ENCODE results near the gene OR5H1.
"Not testable (repeated sequence)": the region's sequence is repeated elsewhere in the genome, so short reads cannot be mapped to it uniquely, and the experiment has no call there.

OR5H1 gene

GRCh38 chr3:98130421-98130820 lies at the start of gene OR5H1:
Gene OR5H1, plus strand, starts transcription at chr3:98130721. Its CDS starts 1,977 bp downstream, at chr3:98132698.
- DNase-seq (ENCODE audit: low read depth) = no peak

- no peak for DNase-seq (ENCODE audit: low read depth)
Observed at GRCh38 chr3:98086873-98087272, 43.6 kb upstream of the OR5H1 start, which contains the start of gene OR5AC2. Gene OR5AC2, plus strand, starts transcription at chr3:98087173. Its CDS starts 0 bp downstream, at chr3:98087173.

GRCh38 chr3:98095882-98096281 lies 34.6 kb upstream of the OR5H1 start:
- DNase-seq (ENCODE audit: low read depth) = no peak

GRCh38 chr3:98099848-98100247 lies 30.7 kb upstream of the OR5H1 start:
- no peak for DNase-seq (ENCODE audit: low read depth)

DNA sequence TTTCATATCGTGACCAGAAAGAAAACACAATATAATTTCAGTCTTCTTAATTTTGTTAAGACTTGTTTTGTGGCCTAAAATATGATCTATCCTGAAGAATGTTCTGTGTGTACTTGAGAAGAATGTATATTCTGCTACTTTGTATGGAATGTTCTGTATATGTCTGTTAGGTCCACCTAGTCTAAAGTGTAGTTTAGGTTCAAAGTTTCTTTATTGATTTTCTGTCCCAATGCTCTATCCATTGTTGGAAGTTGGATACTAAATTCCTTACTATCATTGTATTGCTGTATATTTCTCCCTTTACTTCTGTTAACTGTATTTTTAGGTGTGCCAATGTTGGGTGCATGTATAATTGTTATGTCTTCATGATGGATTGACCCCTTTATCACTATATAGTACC lies 22.4 kb upstream of the OR5H1 start:
- no peak for DNase-seq (ENCODE audit: low read depth)

GRCh38 chr3:98109807-98110549 lies 20.5 kb upstream of the OR5H1 start:
- DNase-seq (ENCODE audit: low read depth) = no peak

DNA sequence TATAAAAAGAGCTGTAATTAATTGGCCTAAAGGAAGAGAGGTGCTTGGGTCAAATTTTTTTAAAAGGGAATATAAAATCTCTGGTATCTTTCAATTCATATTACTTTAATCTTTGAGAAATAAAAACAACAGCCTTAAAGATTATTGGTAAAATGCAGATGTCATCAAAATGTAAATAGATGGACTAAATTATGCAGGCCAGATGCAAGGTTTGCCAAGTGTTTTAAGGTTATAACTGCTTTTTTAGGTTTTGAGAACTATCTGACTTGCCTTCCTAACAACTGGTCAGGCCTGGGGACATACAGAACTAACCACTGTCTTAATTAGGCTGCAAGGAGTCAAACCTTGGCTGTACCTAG lies 20.0 kb upstream of the OR5H1 start:
- no peak for DNase-seq (ENCODE audit: low read depth)

DNA sequence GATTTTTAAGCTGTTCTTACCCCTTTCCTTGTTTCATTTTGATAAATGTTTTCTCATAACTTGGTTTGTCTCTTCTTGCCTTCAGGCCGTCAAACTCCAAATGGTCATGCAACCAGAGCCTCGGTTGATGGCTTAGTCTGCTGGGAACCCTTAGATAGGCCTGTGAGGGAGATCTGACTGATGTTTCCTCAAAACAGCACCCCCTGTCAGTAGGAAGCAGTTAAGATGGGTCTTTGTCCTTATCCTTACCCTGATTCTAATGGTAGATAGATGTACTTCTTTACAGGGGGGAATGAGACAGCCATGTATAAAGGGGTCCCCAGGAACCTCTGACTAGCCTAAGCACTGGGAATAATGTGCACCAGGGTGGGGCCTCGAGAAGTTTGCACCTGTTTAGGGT lies 16.3 kb upstream of the OR5H1 start:
- DNase-seq (ENCODE audit: low read depth) = no peak

GRCh38 chr3:98115717-98116116 lies 14.8 kb upstream of the OR5H1 start:
- no peak for DNase-seq (ENCODE audit: low read depth)

- no peak for DNase-seq (ENCODE audit: low read depth)
Observed at GRCh38 chr3:98136631-98137030, 6.1 kb downstream of the OR5H1 start.

GRCh38 chr3:98137826-98138557 lies 7.5 kb downstream of the OR5H1 start:
- DNase-seq (ENCODE audit: low read depth) = not testable (repeated sequence)

DNA sequence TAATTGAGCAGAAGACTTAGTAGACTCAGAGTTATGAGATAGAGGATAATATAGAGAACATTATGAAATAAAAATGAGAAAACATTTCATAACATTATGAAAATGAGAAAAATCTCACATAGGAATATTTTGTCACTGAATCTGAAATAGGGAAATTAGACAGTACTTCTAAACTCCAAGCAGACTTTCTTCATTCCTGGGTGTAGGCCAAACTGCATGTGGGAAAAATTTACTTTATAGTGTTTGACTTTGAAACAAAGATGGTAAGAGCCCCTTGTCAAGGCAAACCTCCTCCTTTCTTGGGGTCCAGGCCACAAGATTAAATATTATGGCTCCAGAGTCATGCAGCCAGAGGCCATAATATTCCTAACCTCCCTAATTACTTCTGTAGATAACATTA lies 10.0 kb downstream of the OR5H1 start:
- no peak for DNase-seq (ENCODE audit: low read depth)

DNA sequence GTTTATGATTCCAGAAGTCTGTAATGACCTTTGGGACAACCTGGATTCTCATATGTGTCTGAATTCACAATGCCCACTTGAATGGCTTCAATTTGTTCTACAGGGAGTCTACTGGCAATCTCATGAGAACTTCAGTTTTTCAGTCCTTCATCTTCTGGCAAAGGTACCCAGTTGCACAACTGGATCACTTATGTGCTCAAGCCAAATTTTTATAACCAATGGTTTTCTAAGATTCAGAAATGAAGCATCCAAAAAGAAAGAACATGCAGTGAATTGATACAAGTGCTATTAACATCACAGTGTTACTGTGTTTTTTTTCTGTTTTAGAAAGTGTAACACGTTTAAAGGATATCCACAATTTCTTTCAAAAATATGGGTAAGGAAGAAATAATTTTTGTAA lies 16.7 kb downstream of the OR5H1 start, which contains the start of gene OR5H14:
Gene OR5H14 (plus strand): TSS at position 301 of the 400 bp plus-strand sequence. CDS start 1,907 bp downstream, outside the sequence.
- no peak for DNase-seq (ENCODE audit: low read depth)

- DNase-seq (ENCODE audit: low read depth) = no peak
Observed at GRCh38 chr3:98148751-98149150, 18.2 kb downstream of the OR5H1 start.

- DNase-seq (ENCODE audit: low read depth) = not testable (repeated sequence)
Observed at GRCh38 chr3:98149456-98149855, 18.9 kb downstream of the OR5H1 start.

DNA sequence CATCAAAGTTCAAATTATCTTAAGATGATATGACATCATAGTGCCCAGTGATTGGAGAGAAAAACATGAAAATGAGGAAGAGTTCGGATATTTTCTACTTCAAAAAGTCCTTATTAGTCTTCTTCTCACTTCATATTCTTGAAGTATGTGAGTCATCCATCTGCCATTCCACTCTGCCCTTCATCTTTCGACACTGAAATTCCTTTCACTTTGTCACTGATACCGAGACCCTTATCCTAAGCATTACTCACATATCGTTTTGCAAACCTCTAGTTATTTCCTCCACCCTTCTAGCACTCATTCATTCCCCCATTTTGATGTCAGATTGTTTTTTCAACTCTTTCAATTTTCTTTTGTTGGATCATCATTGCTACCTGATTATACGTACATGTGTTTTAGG lies 20.7 kb downstream of the OR5H1 start:
- DNase-seq (ENCODE audit: low read depth) = no peak

DNA sequence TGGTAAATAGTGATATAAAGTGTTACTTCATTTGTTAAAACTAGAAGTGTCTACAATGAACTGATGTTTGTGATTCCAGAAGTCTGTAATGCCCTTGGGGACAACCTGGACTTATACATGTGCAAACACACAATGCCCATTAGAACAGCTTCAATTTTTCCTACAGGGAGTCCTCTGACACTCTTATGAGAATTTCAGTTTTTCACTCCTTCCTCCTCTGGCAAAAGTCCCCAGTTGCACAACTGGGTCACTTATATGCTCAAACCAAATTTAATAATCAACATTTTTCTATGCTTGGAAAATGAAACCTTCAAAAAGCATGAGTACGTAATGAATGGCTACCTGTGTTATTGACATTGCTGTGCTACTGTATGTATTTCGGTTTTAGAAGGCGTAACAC lies 35.9 kb downstream of the OR5H1 start, which contains the start of gene OR5H15:
Gene OR5H15 (plus strand): TSS at position 301 of the 400 bp plus-strand sequence. CDS start 2,004 bp downstream, outside the sequence.
- DNase-seq (ENCODE audit: low read depth) = no peak

DNA sequence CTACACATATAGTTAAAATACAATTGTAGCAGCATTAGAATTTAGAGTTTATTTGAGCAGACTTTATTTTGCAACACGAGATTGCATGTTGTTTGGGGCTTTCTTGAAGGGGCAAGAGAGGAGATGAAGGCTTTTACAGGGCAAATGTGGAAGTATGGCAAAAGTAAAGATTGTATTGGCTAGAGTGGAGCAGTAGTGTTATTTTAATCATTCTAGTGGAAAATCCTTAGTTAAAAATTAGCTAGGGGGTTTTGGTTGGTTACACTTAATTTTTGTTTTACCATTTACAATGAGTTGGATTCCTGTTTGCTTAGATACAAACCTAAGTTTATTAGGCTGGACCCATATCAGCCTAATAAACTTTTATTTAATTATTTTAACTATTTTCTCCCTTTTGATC lies 40.5 kb downstream of the OR5H1 start:
- DNase-seq (ENCODE audit: low read depth) = no peak

DNA sequence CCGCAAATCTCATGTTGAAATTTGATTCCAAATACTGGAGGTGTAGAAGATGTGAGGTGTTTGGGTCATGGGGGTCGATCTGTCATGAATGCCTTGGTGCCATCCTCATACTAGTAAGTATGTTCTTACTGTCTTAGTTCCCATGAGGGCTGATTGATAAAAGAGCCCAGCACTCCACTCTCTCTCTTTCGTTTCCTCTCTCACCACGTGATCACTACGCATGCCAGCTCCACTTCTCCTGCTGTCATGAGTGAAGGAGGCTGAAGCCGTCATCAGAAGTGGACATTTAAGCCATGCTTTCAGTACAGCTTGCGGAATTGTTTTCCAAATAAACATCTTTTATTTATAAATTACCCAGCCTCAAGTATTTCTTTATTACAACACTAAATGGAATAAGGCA lies 42.1 kb downstream of the OR5H1 start:
- DNase-seq (ENCODE audit: low read depth) = no peak

GRCh38 chr3:98180319-98180890 lies 49.9 kb downstream of the OR5H1 start:
- no peak for DNase-seq (ENCODE audit: low read depth)

GRCh38 chr3:98182196-98182595 lies 51.7 kb downstream of the OR5H1 start:
- no peak for DNase-seq (ENCODE audit: low read depth)

GRCh38 chr3:98185180-98185579 lies 54.7 kb downstream of the OR5H1 start:
- no peak for DNase-seq (ENCODE audit: low read depth)

All from stimulated activated CD8-positive, alpha-beta memory T cell treated with anti-CD3 and anti-CD28 coated beads, Interleukin-7, amount 100 ng/mL, for 24 hours (primary cell).